Epithelial cell of esophagus (primary cell): ENCODE measurements around the gene LRRC14B.

Experiments
- DNase-seq: peaks from one replicate; pipeline ENCODE4 v3.0.0; 2010; ENCODE audit warnings: low read depth
- H3K4me3 ChIP-seq: 2 replicates; pipeline ENCODE4 v1.5.1; 2011; ENCODE audit warnings: mild to moderate bottlenecking, low read length, control low read depth
- TF ChIP-seq, protein P1 (sequence below): IDR thresholded peaks from 2 replicates; pipeline ENCODE4 v1.5.1; 2011; ENCODE audit warnings: low read depth, mild to moderate bottlenecking, low read length, control low read depth, inconsistent platforms; ENCODE audit not compliant: insufficient read depth; ENCODE audit errors: missing control alignments

Gene LRRC14B

DNA sequence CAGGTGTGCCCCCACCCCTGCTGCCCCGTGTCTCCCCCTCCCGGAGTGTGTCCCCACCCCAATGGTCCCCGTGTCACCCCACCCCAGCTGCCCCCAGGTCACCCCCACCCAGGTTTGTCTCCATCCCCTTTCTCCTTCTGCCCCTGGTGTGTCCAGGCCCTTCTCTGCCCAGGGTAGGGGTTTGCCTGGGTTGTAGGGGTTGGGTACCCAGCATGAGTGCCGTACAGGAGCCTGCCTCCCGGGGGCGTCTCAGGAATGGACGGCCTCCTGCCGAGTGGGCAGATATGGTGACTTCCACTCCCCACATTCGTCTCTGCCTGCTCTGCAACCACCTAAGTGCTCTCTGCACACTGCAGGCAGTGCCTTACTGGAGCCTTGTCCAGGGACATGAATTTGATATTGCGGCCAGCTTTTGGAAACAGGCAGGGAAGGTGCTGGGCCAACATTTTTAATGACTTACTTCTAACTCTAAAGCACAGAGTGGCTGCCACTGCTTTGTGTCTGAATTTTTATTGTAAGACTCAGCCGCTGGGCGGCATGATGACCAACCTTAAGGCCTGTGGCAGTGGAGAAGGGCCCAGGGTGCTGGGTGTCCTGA, 6.7 kb downstream of the LRRC14B start:
- no peak overlapping the region for H3K4me3 ChIP-seq
- TF ChIP-seq, protein P1, sequence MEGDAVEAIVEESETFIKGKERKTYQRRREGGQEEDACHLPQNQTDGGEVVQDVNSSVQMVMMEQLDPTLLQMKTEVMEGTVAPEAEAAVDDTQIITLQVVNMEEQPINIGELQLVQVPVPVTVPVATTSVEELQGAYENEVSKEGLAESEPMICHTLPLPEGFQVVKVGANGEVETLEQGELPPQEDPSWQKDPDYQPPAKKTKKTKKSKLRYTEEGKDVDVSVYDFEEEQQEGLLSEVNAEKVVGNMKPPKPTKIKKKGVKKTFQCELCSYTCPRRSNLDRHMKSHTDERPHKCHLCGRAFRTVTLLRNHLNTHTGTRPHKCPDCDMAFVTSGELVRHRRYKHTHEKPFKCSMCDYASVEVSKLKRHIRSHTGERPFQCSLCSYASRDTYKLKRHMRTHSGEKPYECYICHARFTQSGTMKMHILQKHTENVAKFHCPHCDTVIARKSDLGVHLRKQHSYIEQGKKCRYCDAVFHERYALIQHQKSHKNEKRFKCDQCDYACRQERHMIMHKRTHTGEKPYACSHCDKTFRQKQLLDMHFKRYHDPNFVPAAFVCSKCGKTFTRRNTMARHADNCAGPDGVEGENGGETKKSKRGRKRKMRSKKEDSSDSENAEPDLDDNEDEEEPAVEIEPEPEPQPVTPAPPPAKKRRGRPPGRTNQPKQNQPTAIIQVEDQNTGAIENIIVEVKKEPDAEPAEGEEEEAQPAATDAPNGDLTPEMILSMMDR = no peak
- no peak for DNase-seq

DNA sequence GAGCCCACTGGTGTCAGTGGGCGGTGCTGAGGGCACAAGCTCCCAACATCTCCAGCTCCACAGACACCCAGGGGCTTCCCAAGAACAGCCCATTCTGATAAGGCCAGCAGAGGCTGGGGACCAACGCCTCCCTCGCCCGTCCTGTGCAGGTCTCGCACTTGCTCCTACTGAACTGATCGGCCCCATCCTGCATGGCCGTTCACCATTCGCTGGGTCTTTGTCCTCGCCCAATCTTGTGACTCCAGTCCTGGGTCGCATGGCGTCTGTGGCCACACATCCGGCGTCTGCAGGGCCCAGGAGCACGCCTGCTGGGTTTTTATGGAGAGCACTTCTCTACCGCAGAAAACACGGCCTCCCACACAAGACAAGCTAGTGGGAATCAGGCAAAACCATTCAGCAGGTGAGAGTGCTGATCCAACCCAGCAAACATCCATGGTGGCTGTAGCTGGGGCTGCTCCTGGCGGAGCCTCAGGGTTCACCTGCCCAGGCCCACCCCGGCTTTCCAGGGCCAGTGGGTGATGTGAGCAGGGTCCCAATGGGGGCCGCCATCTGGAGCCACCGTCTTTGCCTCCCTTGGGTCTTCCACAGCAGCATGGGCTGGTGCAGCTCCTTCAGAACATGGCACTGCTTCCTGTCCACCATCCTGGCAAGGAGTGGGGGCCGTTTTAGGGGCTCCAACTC, 7.4 kb downstream of the LRRC14B start:
- no peak for DNase-seq
- TF ChIP-seq, protein P1 = no peak
- no peak overlapping the region for H3K4me3 ChIP-seq

DNA sequence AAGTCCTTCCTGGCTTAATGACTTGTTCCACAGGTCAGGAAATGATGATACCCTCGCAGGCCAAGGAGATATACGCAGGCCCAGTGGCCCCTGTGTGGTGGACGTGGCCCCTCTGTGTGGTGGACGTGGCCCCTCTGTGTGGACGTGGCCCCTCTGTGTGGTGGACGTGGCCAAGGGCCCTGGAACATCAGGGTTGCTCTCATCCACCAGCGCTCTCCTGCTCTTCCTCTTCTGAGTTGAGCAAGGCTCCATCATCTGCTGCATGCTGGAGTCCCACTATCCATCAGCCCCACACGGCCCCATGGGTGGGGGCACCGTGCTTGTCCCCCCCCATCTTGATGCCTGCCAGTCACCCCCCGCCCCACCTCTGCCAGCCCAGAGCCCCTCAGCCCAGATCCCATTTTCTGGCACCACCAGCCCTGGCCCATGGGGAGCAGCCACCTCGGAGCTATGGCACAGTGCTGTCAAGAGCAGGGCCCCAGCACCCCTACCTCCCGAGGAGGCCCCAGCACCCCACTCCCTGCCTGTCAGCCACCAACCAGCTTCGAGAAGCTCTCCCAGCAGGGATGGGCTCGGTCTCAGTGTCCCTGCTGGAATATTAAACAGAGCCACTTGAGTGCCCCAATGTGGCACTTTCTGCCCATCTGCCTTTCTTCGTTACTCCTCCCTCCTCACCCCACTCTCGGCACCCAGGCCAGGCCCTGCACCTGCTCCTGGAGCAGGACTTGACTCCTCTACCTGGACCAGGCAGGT, 8.1 kb downstream of the LRRC14B start:
- DNase-seq = no peak
- TF ChIP-seq, protein P1 = no peak
- no peak overlapping the region for H3K4me3 ChIP-seq

DNA sequence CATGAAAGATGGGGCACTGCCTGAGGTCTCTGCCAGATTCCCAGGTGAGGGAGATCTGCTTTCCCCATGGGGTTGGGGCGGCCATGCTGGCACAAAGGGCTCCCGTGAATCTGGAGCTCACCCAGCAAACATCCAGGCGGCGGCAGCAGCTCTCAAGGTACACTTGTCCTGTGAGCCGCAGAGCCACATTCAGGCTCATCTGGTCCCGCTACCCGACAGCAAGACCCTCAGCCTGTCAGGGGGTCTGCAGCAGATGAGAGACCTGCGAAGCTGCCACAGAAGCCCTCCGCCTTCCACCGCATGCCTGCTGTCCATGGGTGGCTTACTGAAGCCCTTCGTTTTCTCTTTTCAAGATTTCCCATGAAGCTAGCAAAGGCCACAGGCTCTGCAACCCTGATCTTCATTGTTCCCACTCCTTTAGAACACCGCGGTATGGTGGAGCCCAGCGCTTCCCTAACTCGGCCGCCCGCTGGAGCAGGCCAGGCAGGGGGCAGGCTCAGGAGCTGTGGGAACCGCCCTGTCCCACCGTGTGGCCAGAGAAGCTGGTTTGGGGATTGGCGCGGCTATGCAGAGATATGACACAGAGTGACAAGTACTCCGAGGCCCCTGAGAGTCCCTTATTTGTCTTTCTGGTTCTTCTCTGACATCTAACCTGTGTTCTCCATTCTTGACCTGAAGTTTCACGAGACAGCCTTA, 8.8 kb downstream of the LRRC14B start:
- DNase-seq = no peak
- TF ChIP-seq, protein P1 = no peak
- no peak overlapping the region for H3K4me3 ChIP-seq

DNA sequence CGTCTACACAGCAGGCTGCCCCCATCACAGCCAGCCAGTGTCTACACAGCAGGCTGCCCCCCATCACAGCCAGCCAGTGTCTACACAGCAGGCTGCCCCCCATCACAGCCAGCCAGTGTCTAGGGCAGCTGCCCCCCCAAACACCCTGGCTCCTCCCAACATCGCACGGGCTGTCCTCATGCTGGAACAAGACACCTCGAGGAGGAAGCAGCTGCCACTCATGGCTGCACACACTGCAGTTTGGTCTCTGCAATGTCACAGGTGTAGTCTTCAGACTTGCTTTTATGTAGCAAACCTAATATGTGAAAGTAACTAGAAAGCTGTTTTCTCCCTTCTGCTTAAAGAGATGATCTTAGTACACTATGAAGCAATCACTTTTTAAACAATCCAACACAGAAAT, 9.7 kb downstream of the LRRC14B start:
- TF ChIP-seq, protein P1 = no peak
- no peak for DNase-seq
- H3K4me3 ChIP-seq = no peak overlapping the region

DNA sequence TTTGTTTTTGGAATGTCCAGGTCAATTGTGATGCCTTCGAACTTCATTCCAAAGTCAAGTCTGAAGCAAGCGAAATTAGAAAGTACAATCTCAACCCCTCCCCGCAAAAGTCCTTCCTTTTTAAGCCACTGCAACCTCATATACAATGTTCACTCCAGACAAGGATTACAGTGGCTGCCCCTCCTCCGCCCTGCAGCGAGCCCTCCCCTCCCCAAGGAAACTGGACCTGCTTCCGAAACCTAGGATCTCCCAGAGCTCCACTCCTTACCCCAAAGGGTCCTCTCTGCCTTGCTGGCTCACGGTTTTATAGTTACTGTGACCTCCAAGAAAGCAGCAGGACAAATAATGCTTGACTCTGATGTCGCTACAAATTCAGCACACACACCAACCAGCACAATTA, 10.4 kb downstream of the LRRC14B start:
- TF ChIP-seq, protein P1 = no peak
- DNase-seq = no peak
- H3K4me3 ChIP-seq = no peak overlapping the region
